Retinal pigment epithelial cell (primary cell): Measurements from ENCODE around the gene LRRC53.
A peak's percentile ranks its signal among the peaks of the same experiment; 100 is the strongest.

Source experiments
- DNase-seq: peaks from one replicate; pipeline ENCODE4 v3.0.0-alpha.2; 2010; ENCODE audit warnings: low read depth
- H3K4me3 ChIP-seq: 2 replicates; pipeline ENCODE4 v1.5.1; 2011; ENCODE audit warnings: mild to moderate bottlenecking, low read length, control low read depth, moderate library complexity
- CTCF ChIP-seq: conservative IDR thresholded peaks from 2 replicates; pipeline ENCODE4 v1.5.1; 2011; ENCODE audit warnings: low read depth, low read length, control low read depth, inconsistent platforms

LRRC53 gene

GRCh38 chr1:74437035-74437434 is 75.4 kb downstream of the LRRC53 start:
- no peak for DNase-seq

GRCh38 chr1:74436078-74436477 is 76.3 kb downstream of the LRRC53 start:
- DNase-seq: no peak
- no peak for TF ChIP-seq CTCF
- no peak overlapping the region for H3K4me3 ChIP-seq

More at GRCh38 chr1:74437035-74437434, 75.4 kb downstream of the LRRC53 start:
- no peak for TF ChIP-seq CTCF
- H3K4me3 ChIP-seq: no peak overlapping the region

GRCh38 chr1:74434321-74434720 is 78.1 kb downstream of the LRRC53 start:
- no peak for DNase-seq
- no peak overlapping the region for H3K4me3 ChIP-seq
- no peak for TF ChIP-seq CTCF

- H3K4me3 ChIP-seq: no peak overlapping the region
- TF ChIP-seq CTCF: no peak
- no peak for DNase-seq
Observed at GRCh38 chr1:74432325-74432724, 80.1 kb downstream of the LRRC53 start.

- DNase-seq: no peak
- no peak for TF ChIP-seq CTCF
- no peak overlapping the region for H3K4me3 ChIP-seq
Observed at GRCh38 chr1:74431531-74431930, 80.9 kb downstream of the LRRC53 start.

- no peak for TF ChIP-seq CTCF
- DNase-seq: no peak
- H3K4me3 ChIP-seq: no peak overlapping the region
Observed at GRCh38 chr1:74430342-74430934, 82.0 kb downstream of the LRRC53 start.

GRCh38 chr1:74429580-74429979 is 82.8 kb downstream of the LRRC53 start:
- DNase-seq: peak; percentile 37
- no peak overlapping the region for H3K4me3 ChIP-seq
- no peak for TF ChIP-seq CTCF
